ENCODE measurements around the gene MRPS2. TPM values are rescaled to one million over a fixed set of nuclear protein-coding genes. Genes with fewer than 3 reads are reported as not detected.

Gene MRPS2
- total and polyA plus RNA-seq, 9 of the 15 experiments (the other 6 are each of a cell fraction or from before 2014, with no cell fraction given) = 8.0 to 167 (median 81.3) TPM

GRCh38 chr9:135503371-135504261 is 3.1 kb downstream of the MRPS2 start (continued):
- TF ChIP-seq BRD9 (IDR thresholded peaks at IDR 0.05; ENCODE audit: low read depth, partially characterized antibody) = no peak
- TF ChIP-seq CBX8 (IDR thresholded peaks at IDR 0.05; ENCODE audit: borderline replicate concordance, extremely low read depth, low read depth, low read length, poor library complexity, severe bottlenecking) = no peak
- TF ChIP-seq RBFOX2 (IDR thresholded peaks at IDR 0.05; ENCODE audit: low read depth, low read length) = peak; percentile 63
- no peak for TF ChIP-seq ZNF175 (CRISPR knock-in tag; IDR thresholded peaks at IDR 0.05; ENCODE audit: low read depth)
- TF ChIP-seq WHSC1 (IDR thresholded peaks at IDR 0.05; ENCODE audit: low read length) = no peak
- TF ChIP-seq ZNF77 (CRISPR knock-in tag; IDR thresholded peaks at IDR 0.05) = no peak
- no peak for TF ChIP-seq PCBP2 (IDR thresholded peaks at IDR 0.05; ENCODE audit: low read depth, low read length, poor library complexity, severe bottlenecking)
- peak; percentile 48; the same call in 1 of the 2 replicates for TF ChIP-seq POLR2G (IDR thresholded peaks at IDR 0.05; ENCODE audit: low read depth, low read length)
- no peak for TF ChIP-seq MTA2 (IDR thresholded peaks at IDR 0.05; ENCODE audit: low read depth)
- no peak for TF ChIP-seq ZNF146 (CRISPR knock-in tag; IDR thresholded peaks at IDR 0.05; ENCODE audit: unreplicated experiment)
- TF ChIP-seq ZFP91 (CRISPR knock-in tag; IDR thresholded peaks at IDR 0.05) = no peak
- no peak for TF ChIP-seq ZNF584 (CRISPR knock-in tag; IDR thresholded peaks at IDR 0.05; ENCODE audit: low read depth)
- TF ChIP-seq KAT2B (IDR thresholded peaks at IDR 0.05; ENCODE audit: low read depth, low read length) = no peak
- TF ChIP-seq TFAP4 (CRISPR knock-in tag; IDR thresholded peaks at IDR 0.05; ENCODE audit: borderline replicate concordance) = no peak
- no peak for TF ChIP-seq CHCHD3 (CRISPR knock-in tag; IDR thresholded peaks at IDR 0.05)
- TF ChIP-seq MAFF (IDR thresholded peaks at IDR 0.05; ENCODE audit: low read length) = no peak
- TF ChIP-seq ZBTB17 (CRISPR knock-in tag; IDR thresholded peaks at IDR 0.05) = no peak
